DND-41 (cell line): ENCODE data around the gene EXD3.
"Not testable (repeated sequence)": the region's sequence is repeated elsewhere in the genome, so short reads cannot be mapped to it uniquely, and the experiment has no call there.

ENCODE experiments used
- ATAC-seq: fragments of 200-7000 bp; cut with Tn5 transposase; 3 replicates; pipeline ENCODE4 v1.9.1; 2021; ENCODE audit warnings: low read depth; ENCODE audit not compliant: insufficient read depth
- DNase-seq: peaks from one replicate; pipeline ENCODE4 v3.0.0-alpha.2; 2020
- H2AFZ ChIP-seq: 2 replicates; pipeline ENCODE4 v1.6.0; 2012; ENCODE audit warnings: low read depth, low read length
- H3K27ac ChIP-seq: 2 replicates; pipeline ENCODE4 v1.5.1; 2012; ENCODE audit warnings: low read length, inconsistent platforms
- H3K27me3 ChIP-seq: fragments of 200-600 bp; sonication (generic); 2 replicates; pipeline ENCODE4 v1.6.0; 2012; ENCODE audit warnings: low read length, mild to moderate bottlenecking, inconsistent platforms; ENCODE audit not compliant: insufficient read depth, poor library complexity
- H3K36me3 ChIP-seq: 2 replicates; pipeline ENCODE4 v1.5.1; 2012; ENCODE audit warnings: low read length, inconsistent platforms; ENCODE audit not compliant: insufficient read depth
- H3K4me1 ChIP-seq: 2 replicates; pipeline ENCODE4 v1.5.1; 2012; ENCODE audit warnings: mild to moderate bottlenecking, low read length; ENCODE audit not compliant: insufficient read depth
- H3K4me2 ChIP-seq: 2 replicates; pipeline ENCODE4 v1.6.0; 2012; ENCODE audit warnings: mild to moderate bottlenecking, moderate library complexity, low read length, inconsistent platforms; ENCODE audit not compliant: insufficient read depth
- H3K4me3 ChIP-seq, 2 experiments: fragments of 200-600 bp in 1 of 2; shearing (Covaris generic) in 1 of 2; 2 replicates each; pipeline ENCODE4 v1.5.1; 2012 to 2016; ENCODE audit warnings: inconsistent platforms in 2 of 2, low read length in 2 of 2, mild to moderate bottlenecking in 2 of 2, low read depth in 1 of 2, moderate library complexity in 1 of 2
- H3K79me2 ChIP-seq: 2 replicates; pipeline ENCODE4 v1.6.0; 2012; ENCODE audit warnings: low read length, inconsistent platforms; ENCODE audit not compliant: insufficient read depth
- H3K9ac ChIP-seq: 2 replicates; pipeline ENCODE4 v1.6.0; 2012; ENCODE audit warnings: low read depth, mild to moderate bottlenecking, inconsistent platforms, low read length, moderate library complexity
- H3K9me3 ChIP-seq: 2 replicates; pipeline ENCODE4 v1.5.1; 2012; ENCODE audit warnings: low read length, moderate library complexity, mild to moderate bottlenecking, inconsistent platforms; ENCODE audit not compliant: insufficient read depth, severe bottlenecking
- H4K20me1 ChIP-seq: 2 replicates; pipeline ENCODE4 v1.6.0; 2012; ENCODE audit warnings: low read length; ENCODE audit not compliant: insufficient read depth
- CTCF ChIP-seq: IDR thresholded peaks from 2 replicates; pipeline ENCODE4 v1.5.1; 2012; ENCODE audit warnings: borderline replicate concordance, low read length, moderate library complexity, mild to moderate bottlenecking; ENCODE audit not compliant: poor library complexity, severe bottlenecking; ENCODE audit errors: extremely low read depth

The EXD3 gene

GRCh38 chr9:137262173-137262908, 160.6 kb downstream of the EXD3 start:
- not testable (repeated sequence) for H3K27me3 ChIP-seq, H3K4me1 ChIP-seq, H4K20me1 ChIP-seq, H3K27ac ChIP-seq, H3K4me2 ChIP-seq, H3K9me3 ChIP-seq, H3K9ac ChIP-seq, ATAC-seq, H3K4me3 ChIP-seq, H2AFZ ChIP-seq, DNase-seq
- H3K36me3 ChIP-seq, result peaks cover 51% of the 10 kb centered on the region
- TF ChIP-seq CTCF, result peak; percentile 27
- peaks cover 14% of the 10 kb centered on the region; the same call in 1 of the 2 replicates for H3K79me2 ChIP-seq
